ENCODE measurements around the gene RNF208.

GRCh38 chr9:137234758-137235423 lies 12.9 kb upstream of the RNF208 start:
- TF ChIP-seq CTCF (IDR thresholded peaks at IDR 0.05) (no peak), POLR2A (IDR thresholded peaks at IDR 0.05; ENCODE audit: low read depth) (no peak), EP300 (IDR thresholded peaks at IDR 0.05) (no peak), POLR2AphosphoS5 (IDR thresholded peaks at IDR 0.05) (no peak)

Measured in esophagus muscularis mucosa (tissue), 4 donors.